ENCODE measurements around the gene ATP2B2. TPM values are rescaled to one million over a fixed set of nuclear protein-coding genes. Genes with fewer than 3 reads are reported as not detected.
A peak's percentile ranks its signal among the peaks of the same experiment; 100 is the strongest.

ATP2B2 gene
- total RNA-seq, 4 donors from 2014 or later = 0.31 to 2.9 (median 1.8) TPM

- in situ Hi-C loops (cut with MboI; ENCODE audit: low sequenced_read_pairs in 4 of 4) (no loop called here), intact Hi-C loops (cut with DNase I; ENCODE audit: low total_unique reads) (no loop called here)
- DNase-seq = no peak
- TF ChIP-seq CTCF (IDR thresholded peaks at IDR 0.05 in 4 of 5, conservative IDR thresholded peaks at IDR 0.05 in 1 of 5) = no peak
- Histone ChIP-seq H3K27ac (no peak overlapping the region), H3K9me3 (no peaks in the 10 kb centered on the region), H3K4me1 (peaks cover 5 to 8% of the 10 kb centered on the region in 2 donors), H3K4me3 (no peak overlapping the region), H3K36me3 (peaks cover 0 to 70% of the 10 kb centered on the region in 2 donors), H3K27me3 (no peaks in the 10 kb centered on the region)
- no peak for ATAC-seq
Measured at GRCh38 chr3:10279384-10280176, 225.8 kb downstream of the ATP2B2 start.

GRCh38 chr3:10278501-10278900 is 226.9 kb downstream of the ATP2B2 start:
- Histone ChIP-seq H3K27me3 (no peaks in the 10 kb centered on the region), H3K9me3 (no peaks in the 10 kb centered on the region), H3K36me3 (peaks cover 0 to 67% of the 10 kb centered on the region in 2 donors), H3K4me3 (no peak overlapping the region), H3K27ac (no peak overlapping the region), H3K4me1 (peaks cover 15 to 19% of the 10 kb centered on the region in 2 donors)
- TF ChIP-seq CTCF (IDR thresholded peaks at IDR 0.05 in 4 of 5, conservative IDR thresholded peaks at IDR 0.05 in 1 of 5) (no peak), POLR2A (IDR thresholded peaks at IDR 0.05) (no peak)
- ATAC-seq = no peak
- intact Hi-C loops (cut with DNase I; ENCODE audit: low total_unique reads) (no loop called here), in situ Hi-C loops (cut with MboI; ENCODE audit: low sequenced_read_pairs in 4 of 4) (no loop called here)
- DNase-seq = no peak

- DNase-seq = no peak
- intact Hi-C loops (cut with DNase I; ENCODE audit: low total_unique reads) (no loop called here), in situ Hi-C loops (cut with MboI; ENCODE audit: low sequenced_read_pairs in 4 of 4) (no loop called here)
- peaks cover 0 to 58% of the 10 kb centered on the region in 2 donors for H3K36me3 ChIP-seq
- H3K4me3 ChIP-seq = no peak overlapping the region
- peaks cover 22 to 27% of the 10 kb centered on the region in 2 donors for H3K4me1 ChIP-seq
- ATAC-seq = no peak
- TF ChIP-seq POLR2A (IDR thresholded peaks at IDR 0.05) (no peak), CTCF (IDR thresholded peaks at IDR 0.05 in 4 of 5, conservative IDR thresholded peaks at IDR 0.05 in 1 of 5) (no peak)
- H3K9me3 ChIP-seq = no peaks in the 10 kb centered on the region
- H3K27me3 ChIP-seq = no peaks in the 10 kb centered on the region
- H3K27ac ChIP-seq = no peak overlapping the region
Measured at GRCh38 chr3:10277115-10277625, 228.2 kb downstream of the ATP2B2 start.

GRCh38 chr3:10274601-10275000 is 230.8 kb downstream of the ATP2B2 start:
- in situ Hi-C loops (cut with MboI; ENCODE audit: low sequenced_read_pairs in 4 of 4) (no loop called here), intact Hi-C loops (cut with DNase I; ENCODE audit: low total_unique reads) (no loop called here)
- no peaks in the 10 kb centered on the region for H3K9me3 ChIP-seq
- peaks cover 22 to 27% of the 10 kb centered on the region in 2 donors for H3K4me1 ChIP-seq
- DNase-seq = no peak
- H3K27ac ChIP-seq = peak overlapping the region; percentile 12 to 71 (median 64)
- TF ChIP-seq POLR2A (IDR thresholded peaks at IDR 0.05) (no peak), CTCF (IDR thresholded peaks at IDR 0.05 in 4 of 5, conservative IDR thresholded peaks at IDR 0.05 in 1 of 5) (no peak)
- peak in 1 of 2 donors; percentile 58 for ATAC-seq
- H3K27me3 ChIP-seq = no peaks in the 10 kb centered on the region
- H3K4me3 ChIP-seq = no peak overlapping the region
- peaks cover 0 to 58% of the 10 kb centered on the region in 2 donors for H3K36me3 ChIP-seq

MicroRNAs within 50 kb of the gene (microRNA counts, 767-probe panel; counts per million panel counts)
- microRNA hsa-miR-378b = 356 to 448 counts per million in 2 donors
- 356 to 448 counts per million in 2 donors for microRNA hsa-miR-885-3p
- 7,132 to 7,459 counts per million in 2 donors for microRNA hsa-miR-885-5p

Small RNA genes lying within 50 kb of the gene (microRNA-seq; reads per million reads assigned to microRNA genes)
- gene MIR378B (ENCODE audit: borderline replicate concordance in 2 of 2) (14.2 to 20.5 reads per million in 2 donors), gene MIR885 (ENCODE audit: borderline replicate concordance in 2 of 2) (33.3 to 37.9 reads per million in 2 donors)

Other genes with a start within 250 kb of the ATP2B2 start
- not detected for gene GHRL, start 212.6 kb downstream of the ATP2B2 start, total RNA-seq
- gene SEC13, start 184.5 kb downstream of the ATP2B2 start, total RNA-seq = 100 to 1,000 TPM in 3 of 4 donors, 10 to 100 TPM in 1; 96.1 to 119 (median 111) TPM